Pancreas (tissue), 10 donors: ENCODE measurements around the gene IPO8. TPM values are rescaled to one million over a fixed set of nuclear protein-coding genes. Genes with fewer than 3 reads are reported as not detected.

Experiments
- ATAC-seq, 4 donors: fragments of 200-7000 bp; cut with Tn5 transposase; one replicate each; pipeline versions ENCODE4 v1.8.0 to v1.9.1; 2020; ENCODE audit warnings: mild to moderate bottlenecking in 4 of 4, moderate library complexity in 4 of 4
- DNase-seq, 6 donors: peaks; one replicate each; pipeline ENCODE4 v3.0.0-alpha.2; 2020
- FAIRE-seq: peaks from 2 replicates; lab custom pipeline; 2012; peaks lifted over from hg19 to GRCh38; lab: Jason Lieb, UNC
- H3K27ac ChIP-seq, 4 donors: fragments of 200-600 bp; sonication (generic); 1 replicate in 3 of 4; 2 replicates in 1 of 4; pipeline versions ENCODE4 v1.5.0 to v1.8.0; 2020
- H3K27me3 ChIP-seq, 4 donors: fragments of 200-600 bp; one replicate each; pipeline ENCODE4 v1.8.0; 2021
- H3K36me3 ChIP-seq, 3 donors: fragments of 200-600 bp; sonication (generic) in 1 of 3; one replicate each; pipeline versions ENCODE4 v1.5.0 to v1.8.0; 2020 to 2021
- H3K4me1 ChIP-seq, 3 donors: fragments of 200-600 bp; one replicate each; pipeline ENCODE4 v1.8.0; 2021
- H3K4me3 ChIP-seq, 4 donors: fragments of 200-600 bp; sonication (generic) in 2 of 4; one replicate each; pipeline versions ENCODE4 v1.5.0 to v1.8.0; 2020 to 2021
- H3K9me3 ChIP-seq, 4 donors: fragments of 200-600 bp; one replicate each; pipeline ENCODE4 v1.8.0; 2021
- CTCF ChIP-seq, 4 donors: fragments of 200-600 bp; sonication (generic) in 3 of 4; IDR thresholded peaks; one replicate each; pipeline versions ENCODE4 v1.5.0 to v1.8.0; 2021; ENCODE audit warnings: antibody characterized with exemption in 4 of 4
- WGBS, 2 donors: extraction: QIAGEN DNeasy Blood & Tissue Kit; methylation state at CpG; one replicate each; pipeline ENCODE4 v1.1.7; 2013; 5-methylcytosine and 5-hydroxymethylcytosine counted together
- intact Hi-C, 3 donors: fragments of 100-400 bp; cut with DNase I; formaldehyde crosslinking; loops; one replicate each; pipeline versions ENCODE4 v1.11.1 to v1.14.2; 2022
- polyA plus RNA-seq, 2 donors: library from polyadenylated mRNA; stranded (reverse); fragments of 200-250 nt; gene quantifications; one replicate each; pipeline ENCODE4 v1.2.3, GENCODE V29; 2013
- total RNA-seq, 6 donors: library from RNA; stranded (reverse); fragmentation: NEBNext Ultra II Directional in 4 of 6; extraction: Animal tissue kit (Norgen Biotek cat#: 25700) in 4 of 6; gene quantifications; one replicate each; pipeline versions ENCODE4 v1.2.1 to v1.2.4, GENCODE V29; 2021 to 2023
- donor health status: healthy with polysubstance abuse.
- donor health status: DM: no; HTN: no; CAD: no; lungs with moderate emphysema.
- donor health status: DM: no; HTN: no; CAD: no.
- donor health status: control.
- donor health status: control.
- donor health status: Bipolar disorder and iron deficiency.
- donor health status: DM: yes; HTN: yes; CAD: no.
- donor health status: DM: no; HTN: no; CAD: no.
- donor health status: DM: no; HTN: no; CAD: no.
- donor health status: DM: yes; HTN: yes; CAD: no.

Gene IPO8
- total and polyA plus RNA-seq, 8 donors: 6.1 to 41.4 (median 22.9) TPM

GRCh38 chr12:30732954-30733637 is 37.4 kb upstream of the IPO8 start:
- WGBS, 2 donors: 68 to 79% methylated on average over 2 of the region's 2 CpGs
- intact Hi-C loops: no loop called here
- ATAC-seq: no peak

GRCh38 chr12:30730011-30730410 is 34.3 kb upstream of the IPO8 start:
- Histone ChIP-seq H3K4me1 (peaks cover 0 to 5% (median 0%) of the 10 kb centered on the region in 3 donors), H3K4me3 (no peak overlapping the region), H3K9me3 (no peaks in the 10 kb centered on the region), H3K27me3 (no peaks in the 10 kb centered on the region), H3K36me3 (peaks cover 0 to 13% (median 0%) of the 10 kb centered on the region in 3 donors), H3K27ac (no peak overlapping the region)
- TF ChIP-seq CTCF (IDR thresholded peaks at IDR 0.05): no peak
- FAIRE-seq (no peak), DNase-seq (no peak), ATAC-seq (no peak)
- intact Hi-C loops: no loop called here
- 90 to 97% methylated on average over 2 of the region's 2 CpGs for WGBS, 2 donors

More at GRCh38 chr12:30732954-30733637, 37.4 kb upstream of the IPO8 start:
- DNase-seq (no peak), FAIRE-seq (no peak)
- no peak overlapping the region for H3K4me3 ChIP-seq
- no peaks in the 10 kb centered on the region for H3K9me3 ChIP-seq
- peaks cover 0 to 2% (median 0%) of the 10 kb centered on the region in 3 donors for H3K36me3 ChIP-seq
- H3K4me1 ChIP-seq: no peaks in the 10 kb centered on the region
- H3K27ac ChIP-seq: no peak overlapping the region
- no peak for TF ChIP-seq CTCF (IDR thresholded peaks at IDR 0.05)
- H3K27me3 ChIP-seq: no peaks in the 10 kb centered on the region

- H3K27ac ChIP-seq: no peak overlapping the region
- WGBS, 2 donors: 93% methylated on average over 4 of the region's 4 CpGs
- peaks cover 0 to 13% (median 0%) of the 10 kb centered on the region in 3 donors for H3K36me3 ChIP-seq
- H3K4me3 ChIP-seq: no peak overlapping the region
- no peak for TF ChIP-seq CTCF (IDR thresholded peaks at IDR 0.05)
- H3K4me1 ChIP-seq: peaks cover 0 to 5% (median 0%) of the 10 kb centered on the region in 3 donors
- DNase-seq: no peak
- ATAC-seq: no peak
- no peaks in the 10 kb centered on the region for H3K27me3 ChIP-seq
- intact Hi-C loops: no loop called here
- no peaks in the 10 kb centered on the region for H3K9me3 ChIP-seq
- FAIRE-seq: no peak
These were observed 33.9 kb upstream of the IPO8 start for GRCh38 chr12:30729547-30729946.

- ATAC-seq (no peak), FAIRE-seq (no peak), DNase-seq (no peak)
- Histone ChIP-seq H3K36me3 (peaks cover 0 to 22% (median 0%) of the 10 kb centered on the region in 3 donors), H3K27me3 (no peaks in the 10 kb centered on the region), H3K9me3 (no peaks in the 10 kb centered on the region), H3K27ac (no peak overlapping the region), H3K4me1 (peaks cover 0 to 5% (median 0%) of the 10 kb centered on the region in 3 donors), H3K4me3 (no peak overlapping the region)
- no peak for TF ChIP-seq CTCF (IDR thresholded peaks at IDR 0.05)
- WGBS, 2 donors: 95 to 97% methylated on average over 1 of the region's 1 CpG
- intact Hi-C loops: no loop called here
These were observed 31.0 kb upstream of the IPO8 start for GRCh38 chr12:30726647-30727046.

GRCh38 chr12:30725739-30726138 is 30.1 kb upstream of the IPO8 start:
- no peaks in the 10 kb centered on the region for H3K9me3 ChIP-seq
- H3K4me3 ChIP-seq: no peak overlapping the region
- H3K36me3 ChIP-seq: peaks cover 0 to 22% (median 0%) of the 10 kb centered on the region in 3 donors
- H3K27ac ChIP-seq: no peak overlapping the region
- ATAC-seq (peak in 2 of 4 donors; percentile 51 to 71), DNase-seq (no peak), FAIRE-seq (no peak)
- intact Hi-C loops: no loop called here
- 82 to 94% methylated on average over 1 of the region's 1 CpG for WGBS, 2 donors
- peaks cover 0 to 5% (median 0%) of the 10 kb centered on the region in 3 donors for H3K4me1 ChIP-seq
- H3K27me3 ChIP-seq: no peaks in the 10 kb centered on the region
- TF ChIP-seq CTCF (IDR thresholded peaks at IDR 0.05): no peak
